BE2C (cell line): ENCODE data around the gene MAP2K7.

Source experiments
- DNase-seq: peaks from one replicate; pipeline ENCODE4 v3.0.0-alpha.2; 2020
- H3K27me3 ChIP-seq: fragments of 250-450 bp; sonication (Bioruptor Pico); 2 replicates; pipeline ENCODE4 v1.5.1; 2020; ENCODE audit warnings: mild to moderate bottlenecking
- H3K36me3 ChIP-seq: fragments of 250-450 bp; sonication (Bioruptor Pico); 2 replicates; pipeline ENCODE4 v1.5.1; 2020; ENCODE audit warnings: mild to moderate bottlenecking
- H3K4me1 ChIP-seq: fragments of 250-450 bp; sonication (Bioruptor Pico); 2 replicates; pipeline ENCODE4 v1.5.1; 2020
- H3K4me3 ChIP-seq: 2 replicates; pipeline ENCODE4 v1.5.1; 2011; ENCODE audit warnings: low read depth, low read length
- H3K9me3 ChIP-seq: fragments of 250-450 bp; sonication (Bioruptor Pico); 2 replicates; pipeline ENCODE4 v1.5.1; 2020
- TF ChIP-seq, protein P1 (sequence below): IDR thresholded peaks from 2 replicates; pipeline ENCODE4 v1.5.1; 2012; ENCODE audit warnings: mild to moderate bottlenecking, low read depth, low read length

The MAP2K7 gene

DNA sequence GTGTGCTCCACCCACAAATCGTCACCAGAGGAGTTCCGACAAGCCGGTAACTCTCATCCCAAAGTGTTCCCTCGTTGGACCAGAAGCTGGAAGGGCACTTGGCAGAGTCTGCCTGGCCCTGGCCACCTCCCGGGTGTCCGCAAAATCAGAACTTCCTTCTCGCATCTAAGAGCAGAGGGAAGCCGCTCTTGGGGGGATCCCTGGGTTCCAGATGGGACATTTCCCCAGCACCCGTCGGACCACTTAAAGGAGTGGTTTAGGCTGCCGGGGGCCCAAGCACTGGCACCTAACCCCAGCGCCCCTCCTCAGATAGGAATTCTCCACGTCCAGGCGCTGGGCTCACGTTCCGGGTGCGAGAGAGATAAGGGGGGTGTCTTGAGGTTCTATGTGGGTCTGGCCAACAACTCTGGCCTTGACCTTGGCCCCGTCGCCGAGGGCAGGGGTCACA lies 857 bp upstream of the MAP2K7 start:
- Histone ChIP-seq H3K36me3 (peaks cover 6% of the 10 kb centered on the region), H3K4me1 (no peaks in the 10 kb centered on the region), H3K9me3 (no peaks in the 10 kb centered on the region), H3K27me3 (no peaks in the 10 kb centered on the region), H3K4me3 (peak overlapping the region; percentile 82)
- TF ChIP-seq, protein P1, sequence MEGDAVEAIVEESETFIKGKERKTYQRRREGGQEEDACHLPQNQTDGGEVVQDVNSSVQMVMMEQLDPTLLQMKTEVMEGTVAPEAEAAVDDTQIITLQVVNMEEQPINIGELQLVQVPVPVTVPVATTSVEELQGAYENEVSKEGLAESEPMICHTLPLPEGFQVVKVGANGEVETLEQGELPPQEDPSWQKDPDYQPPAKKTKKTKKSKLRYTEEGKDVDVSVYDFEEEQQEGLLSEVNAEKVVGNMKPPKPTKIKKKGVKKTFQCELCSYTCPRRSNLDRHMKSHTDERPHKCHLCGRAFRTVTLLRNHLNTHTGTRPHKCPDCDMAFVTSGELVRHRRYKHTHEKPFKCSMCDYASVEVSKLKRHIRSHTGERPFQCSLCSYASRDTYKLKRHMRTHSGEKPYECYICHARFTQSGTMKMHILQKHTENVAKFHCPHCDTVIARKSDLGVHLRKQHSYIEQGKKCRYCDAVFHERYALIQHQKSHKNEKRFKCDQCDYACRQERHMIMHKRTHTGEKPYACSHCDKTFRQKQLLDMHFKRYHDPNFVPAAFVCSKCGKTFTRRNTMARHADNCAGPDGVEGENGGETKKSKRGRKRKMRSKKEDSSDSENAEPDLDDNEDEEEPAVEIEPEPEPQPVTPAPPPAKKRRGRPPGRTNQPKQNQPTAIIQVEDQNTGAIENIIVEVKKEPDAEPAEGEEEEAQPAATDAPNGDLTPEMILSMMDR: no peak
- no peak for DNase-seq

DNA sequence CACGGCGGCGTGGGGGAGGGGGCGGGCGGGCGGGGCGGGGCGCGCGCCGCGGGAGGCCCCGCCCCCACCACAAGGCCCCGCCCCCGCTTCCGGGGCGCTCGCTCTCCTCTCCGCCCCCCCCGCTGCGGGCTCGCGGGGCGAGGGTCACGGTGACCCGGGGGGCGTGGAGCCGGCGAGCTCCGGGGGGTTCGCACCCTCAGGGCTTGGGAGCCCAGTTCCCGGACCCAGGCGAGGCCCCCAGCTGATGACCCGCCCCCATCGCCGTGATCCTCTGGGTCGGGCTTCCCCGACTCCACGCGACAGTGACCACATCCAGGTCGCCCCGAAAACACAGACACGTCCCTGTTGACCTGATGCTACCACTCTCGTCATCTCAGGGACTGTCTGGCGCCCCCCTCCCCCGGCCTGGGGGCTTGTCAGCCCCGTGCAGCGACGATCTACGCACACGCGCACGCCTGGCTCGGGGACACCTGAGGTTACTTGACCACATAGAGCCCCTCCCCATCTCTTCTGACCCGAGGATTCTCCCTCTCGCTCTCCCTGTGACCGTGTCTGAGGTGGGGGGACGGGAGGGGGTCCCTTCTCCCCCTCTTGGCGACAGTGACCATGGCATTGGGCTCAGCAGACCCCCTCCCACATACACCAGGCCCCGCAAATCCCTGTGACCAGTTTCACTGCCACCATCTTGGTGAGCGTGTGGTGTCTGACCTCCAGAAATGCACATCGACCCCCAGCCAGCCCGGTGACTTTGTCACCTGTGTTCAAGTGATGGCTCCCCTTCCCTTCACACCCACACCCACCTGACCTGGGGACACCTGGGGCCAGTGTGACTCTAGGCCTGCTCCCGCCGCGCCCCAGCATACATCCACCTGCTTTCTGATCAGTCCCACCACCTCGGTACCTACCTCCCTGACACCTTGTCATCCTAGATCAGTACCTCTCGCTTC lies 670 bp downstream of the MAP2K7 start:
- Histone ChIP-seq H3K4me1 (no peaks in the 10 kb centered on the region), H3K4me3 (peak overlapping the region; percentile 75), H3K36me3 (peaks cover 6% of the 10 kb centered on the region), H3K9me3 (no peaks in the 10 kb centered on the region), H3K27me3 (no peaks in the 10 kb centered on the region)
- DNase-seq: peak; percentile 43
- TF ChIP-seq, protein P1: no peak

DNA sequence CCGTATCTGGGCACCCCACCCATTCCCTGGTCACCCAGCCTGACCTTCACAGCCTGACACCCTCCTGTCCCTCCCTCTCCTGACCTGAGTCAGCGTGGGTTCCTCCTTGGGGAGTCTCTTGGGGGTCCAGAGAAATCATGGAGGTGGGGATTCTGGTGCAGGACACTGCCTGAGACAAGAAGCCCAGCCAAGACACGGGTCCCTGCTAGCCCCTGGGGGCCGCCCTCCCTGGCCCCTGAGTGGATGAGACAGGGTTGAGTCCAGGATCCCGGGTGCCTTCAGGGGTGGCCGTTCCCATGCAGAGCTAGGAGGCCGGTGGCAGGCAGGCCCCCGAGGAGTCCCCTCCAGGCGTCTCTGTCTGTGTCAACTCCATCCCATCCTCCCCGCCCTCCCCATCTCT lies 1.6 kb downstream of the MAP2K7 start:
- no peaks in the 10 kb centered on the region for H3K27me3 ChIP-seq
- DNase-seq: no peak
- H3K36me3 ChIP-seq: peaks cover 11% of the 10 kb centered on the region
- peak overlapping the region; percentile 75; the same call in 1 of the 2 replicates for H3K4me3 ChIP-seq
- H3K9me3 ChIP-seq: no peaks in the 10 kb centered on the region
- TF ChIP-seq, protein P1: no peak
- H3K4me1 ChIP-seq: no peaks in the 10 kb centered on the region

DNA sequence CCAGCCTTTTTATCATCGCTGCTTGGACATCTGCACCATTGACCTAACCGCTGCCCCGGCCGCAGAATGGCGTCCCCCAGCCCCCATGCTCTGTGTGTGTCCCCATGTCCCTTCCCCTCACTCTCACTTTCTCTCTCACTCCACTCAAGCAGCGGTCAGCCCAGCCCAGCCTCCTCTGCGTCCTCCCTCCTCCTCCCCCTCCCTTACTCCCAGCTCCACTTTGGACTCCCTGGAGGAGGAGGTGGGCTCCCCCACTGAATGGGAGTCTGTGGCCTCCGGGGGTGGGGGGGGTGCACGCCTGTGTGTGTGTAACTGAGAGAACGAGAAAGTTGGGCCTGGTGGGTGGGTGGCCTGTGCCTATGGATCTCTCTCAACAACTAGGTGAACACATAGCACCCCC lies 2.2 kb downstream of the MAP2K7 start:
- no peaks in the 10 kb centered on the region for H3K4me1 ChIP-seq
- peaks cover 17% of the 10 kb centered on the region for H3K36me3 ChIP-seq
- no peak overlapping the region for H3K4me3 ChIP-seq
- no peaks in the 10 kb centered on the region for H3K27me3 ChIP-seq
- TF ChIP-seq, protein P1: no peak
- DNase-seq: no peak
- H3K9me3 ChIP-seq: no peaks in the 10 kb centered on the region

DNA sequence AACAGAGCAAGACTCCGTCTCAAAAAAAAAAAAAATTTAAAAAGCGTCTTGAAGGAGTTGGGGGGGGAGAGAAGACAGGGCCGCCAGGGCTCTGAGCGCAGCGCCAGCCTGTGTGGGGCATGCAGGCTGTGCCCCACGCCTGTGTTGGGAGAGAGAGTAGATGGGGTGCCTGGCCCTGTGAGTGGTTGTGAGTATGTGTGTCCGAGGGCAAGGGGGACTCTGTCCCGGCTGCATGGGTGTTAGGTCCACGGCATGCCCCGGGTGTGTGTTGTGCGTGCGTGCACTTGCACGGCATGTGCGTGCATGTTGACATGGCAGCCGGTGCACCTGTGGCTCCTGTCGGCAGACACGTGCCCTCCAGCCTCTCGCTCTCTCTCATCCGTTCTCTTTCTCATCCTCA lies 3.4 kb downstream of the MAP2K7 start:
- no peaks in the 10 kb centered on the region for H3K9me3 ChIP-seq
- no peaks in the 10 kb centered on the region for H3K27me3 ChIP-seq
- peaks cover 28% of the 10 kb centered on the region for H3K36me3 ChIP-seq
- no peaks in the 10 kb centered on the region for H3K4me1 ChIP-seq
- TF ChIP-seq, protein P1: no peak
- DNase-seq: no peak
- H3K4me3 ChIP-seq: no peak overlapping the region

DNA sequence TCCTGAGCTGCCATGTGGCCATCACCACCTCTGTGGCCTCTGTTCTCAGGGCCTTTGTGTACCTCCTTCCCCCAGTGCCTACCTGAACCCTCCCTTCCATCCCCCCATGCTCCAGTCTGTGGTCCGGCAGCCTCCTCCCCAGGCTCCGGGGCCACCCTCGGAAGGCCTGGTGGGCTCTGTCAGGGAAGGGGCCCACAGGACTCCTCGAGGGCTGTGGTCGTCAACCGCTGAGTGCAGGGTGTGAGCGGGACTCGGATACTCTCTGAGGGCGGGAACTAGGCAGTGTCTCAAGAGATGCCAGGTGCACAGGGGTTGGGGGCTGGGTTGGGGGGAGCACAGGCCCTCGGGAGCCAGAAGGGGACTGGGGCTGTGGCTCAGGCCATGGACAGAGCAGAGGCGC lies 3.9 kb downstream of the MAP2K7 start:
- H3K4me1 ChIP-seq: no peaks in the 10 kb centered on the region
- no peaks in the 10 kb centered on the region for H3K27me3 ChIP-seq
- H3K36me3 ChIP-seq: peaks cover 30% of the 10 kb centered on the region
- H3K4me3 ChIP-seq: no peak overlapping the region
- DNase-seq: no peak
- H3K9me3 ChIP-seq: no peaks in the 10 kb centered on the region
- TF ChIP-seq, protein P1: no peak
